Activated T-cell treated with anti-CD3 and anti-CD28 coated beads for 4 hours (primary cell): ENCODE data around the gene RARA.

Experiments used
- DNase-seq: peaks from one replicate; pipeline ENCODE4 v3.0.0-alpha.2; 2020

The RARA gene

GRCh38 chr17:40316571-40317344 is 7.8 kb downstream of the RARA start:
- no peak for DNase-seq

DNA sequence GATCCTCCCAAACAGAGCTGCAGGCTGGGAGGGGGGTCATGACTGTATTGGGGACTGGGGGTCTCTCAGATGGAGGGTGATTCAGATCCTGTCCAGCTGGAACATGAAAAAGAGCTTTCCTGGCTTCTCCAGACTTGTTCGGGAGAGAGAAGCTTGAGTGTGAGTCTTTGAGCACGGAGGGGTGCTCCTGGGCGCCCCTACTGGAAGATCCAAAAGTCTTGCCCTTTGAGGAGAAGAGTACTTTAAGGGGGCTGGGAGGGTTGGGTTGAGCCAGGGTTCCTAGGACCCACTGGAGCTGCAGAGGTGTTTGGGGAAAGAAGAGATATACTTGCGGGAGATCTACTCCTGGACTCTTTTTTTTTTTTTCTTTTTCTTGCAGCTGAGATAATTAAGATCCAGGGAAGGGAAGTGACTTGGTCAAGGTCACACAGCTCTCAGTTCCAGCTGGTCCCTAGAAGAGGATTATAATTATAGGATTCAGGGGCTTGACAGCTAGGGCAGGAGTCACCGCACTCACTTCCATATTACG is 8.4 kb downstream of the RARA start:
- no peak for DNase-seq

- peak; percentile 92 for DNase-seq
These were observed 9.2 kb downstream of the RARA start for GRCh38 chr17:40317880-40318829.

- DNase-seq, result no peak
These were observed 9.9 kb downstream of the RARA start for GRCh38 chr17:40318830-40319391.

- peak; percentile 80 for DNase-seq
These were observed 10.9 kb downstream of the RARA start for GRCh38 chr17:40319651-40320540.

DNA sequence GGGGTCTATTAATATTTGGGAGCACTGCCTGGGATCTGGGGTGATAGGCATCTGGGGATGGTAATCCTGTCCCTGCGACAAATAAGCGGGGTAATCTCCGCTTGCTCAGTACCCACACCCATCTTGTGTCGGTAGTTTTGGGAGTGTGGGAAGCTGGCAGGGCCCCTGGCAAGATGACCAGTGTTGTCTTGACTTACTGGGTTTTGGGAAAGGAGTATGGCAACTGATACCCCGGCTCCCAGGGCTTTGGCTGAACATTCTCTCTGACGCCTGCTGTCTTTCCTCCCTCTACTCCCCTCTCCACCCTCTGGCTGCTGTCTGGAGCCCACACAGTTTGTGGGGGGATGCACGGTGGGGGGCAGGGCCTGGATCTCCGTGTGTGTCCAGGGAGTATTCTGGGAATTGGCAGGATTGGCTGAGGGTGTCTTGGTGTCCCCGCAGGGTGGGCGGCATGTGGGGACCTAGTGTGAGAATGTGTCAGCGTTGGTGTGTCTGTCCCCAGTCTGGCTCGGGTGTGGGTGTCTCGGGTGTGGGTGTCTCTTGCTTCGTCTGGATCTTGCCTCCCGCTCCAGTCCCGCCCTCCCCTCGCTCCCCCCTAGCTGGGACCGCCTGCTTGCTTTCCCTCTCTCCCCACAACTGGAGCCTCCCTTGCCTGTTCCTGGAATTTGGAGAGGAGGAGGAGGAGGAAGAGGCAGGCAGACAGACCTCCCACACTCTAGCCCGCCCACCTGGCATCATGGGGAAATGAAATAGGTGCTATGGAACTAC is 12.0 kb downstream of the RARA start:
- peak; percentile 52 for DNase-seq

DNA sequence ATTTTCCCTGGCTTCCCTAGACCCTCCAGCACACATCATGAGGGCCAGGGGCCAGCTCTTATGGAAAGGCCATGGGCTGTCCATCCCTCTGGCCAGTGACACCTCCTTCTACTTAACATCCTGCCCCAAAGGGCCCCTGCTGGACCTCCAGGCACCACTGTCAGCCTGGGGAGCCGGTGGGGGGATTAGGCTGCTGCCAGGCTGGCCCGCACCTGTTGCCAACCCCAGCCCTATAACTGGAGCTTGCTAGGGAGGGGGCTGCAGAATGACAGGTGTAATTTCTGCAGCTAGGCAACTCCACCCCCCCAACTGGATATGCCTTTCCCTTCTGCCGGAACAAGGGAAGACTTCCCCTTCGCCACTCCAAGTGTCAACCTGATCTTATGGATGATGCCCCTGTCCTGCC is 12.5 kb downstream of the RARA start:
- DNase-seq, result no peak

DNA sequence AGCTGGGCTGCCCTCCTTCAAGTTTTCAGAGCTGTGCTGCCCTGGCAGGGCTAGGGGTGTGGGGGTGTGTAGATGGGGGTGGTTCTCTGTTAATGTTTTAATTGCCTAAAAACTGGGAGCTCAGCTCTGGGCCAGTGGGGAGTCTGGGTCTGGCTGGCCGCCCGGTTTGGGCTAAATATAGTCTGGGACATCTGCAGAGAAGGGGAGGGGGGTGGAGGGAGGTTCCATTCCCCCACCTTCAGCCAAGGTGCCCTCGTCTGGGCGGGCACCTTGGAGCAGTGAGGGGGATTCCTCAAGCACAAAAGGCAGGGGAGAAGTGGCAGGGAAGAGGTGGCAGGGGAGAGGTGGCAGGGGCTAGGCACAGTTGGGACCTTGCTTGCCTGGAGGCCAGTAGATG is 13.0 kb downstream of the RARA start:
- no peak for DNase-seq

- DNase-seq, result peak; percentile 76
These were observed 13.7 kb downstream of the RARA start for GRCh38 chr17:40322358-40323315.

- DNase-seq, result peak; percentile 66
These were observed 14.7 kb downstream of the RARA start for GRCh38 chr17:40323391-40324381.

DNA sequence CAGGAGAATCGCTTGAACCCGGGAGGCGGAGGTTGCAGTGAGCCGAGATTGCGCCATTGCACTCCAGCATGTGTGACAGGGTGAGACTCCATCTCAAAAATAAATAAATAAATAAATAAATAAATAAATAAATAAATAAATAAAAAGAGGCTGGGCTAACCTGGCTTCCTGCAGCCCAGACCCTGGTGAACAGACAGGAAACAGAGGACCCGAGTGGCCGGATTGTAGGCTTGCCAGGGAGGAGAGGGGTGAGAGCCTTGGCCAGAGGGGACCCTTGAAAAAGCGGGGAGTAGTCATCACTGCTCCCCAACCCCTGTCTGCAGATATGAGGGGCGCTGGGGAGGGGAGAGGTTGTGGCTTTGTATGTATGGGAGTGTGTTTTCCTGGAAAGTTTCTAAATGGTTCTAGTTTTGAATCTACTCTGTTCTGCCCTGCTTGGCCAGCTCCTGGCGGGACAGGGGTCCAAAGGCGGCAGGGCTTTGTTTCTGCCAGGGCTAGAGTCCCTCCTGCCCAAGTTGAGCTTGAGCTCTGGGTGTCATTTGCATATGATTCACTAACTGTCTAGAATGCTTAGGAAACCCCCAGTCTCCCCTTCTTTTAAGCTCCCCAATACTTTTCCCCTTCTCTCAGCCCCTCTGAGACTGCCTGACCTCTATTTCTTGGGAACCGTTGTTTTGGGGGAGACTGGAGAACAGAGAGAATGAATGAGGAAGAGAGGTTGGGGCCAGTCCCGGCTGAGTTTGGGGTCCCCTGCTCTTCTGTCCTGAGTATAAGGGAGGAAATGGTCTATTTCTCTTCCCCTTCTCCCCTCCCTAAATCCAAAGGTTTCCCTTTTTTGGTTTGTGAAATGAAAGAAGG is 16.4 kb downstream of the RARA start:
- no peak for DNase-seq

- DNase-seq, result peak; percentile 52
These were observed 17.2 kb downstream of the RARA start for GRCh38 chr17:40326014-40326831.

GRCh38 chr17:40326832-40327199 is 17.8 kb downstream of the RARA start:
- no peak for DNase-seq

DNA sequence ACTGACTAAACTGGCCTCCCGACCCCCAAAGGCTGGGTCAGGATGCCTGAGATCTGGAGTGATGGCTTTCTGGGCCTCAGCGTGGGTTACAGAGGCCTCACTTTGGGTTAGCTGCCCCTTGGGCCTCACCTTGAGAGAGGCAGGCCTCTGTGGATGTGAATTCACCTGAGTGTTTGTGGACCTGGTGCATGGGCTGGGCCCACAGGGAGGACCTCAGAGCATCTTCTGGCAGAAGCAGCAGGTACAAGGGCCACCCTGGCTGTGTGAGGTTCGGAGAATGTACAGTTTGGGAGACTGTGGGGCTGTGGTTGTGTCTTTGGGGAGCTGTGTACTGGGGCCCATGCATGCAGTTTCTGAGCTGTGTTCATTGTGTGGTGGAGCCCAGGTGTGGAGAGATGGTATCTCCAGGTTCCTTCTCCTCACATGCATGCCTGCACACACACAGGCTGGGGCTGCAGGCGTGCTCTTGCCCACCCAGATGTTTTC is 18.3 kb downstream of the RARA start:
- no peak for DNase-seq

GRCh38 chr17:40327735-40328385 is 18.9 kb downstream of the RARA start:
- DNase-seq, result no peak

GRCh38 chr17:40328386-40328766 is 19.4 kb downstream of the RARA start:
- DNase-seq, result no peak
